BLaER1 treated with 17β-estradiol and CSF1 and Interleukin-3, amounts not matched to agents 10 nM and 100 nM (cell line): Measurements from ENCODE around the gene TCP1.

Source experiments
- H3K27ac ChIP-seq, 11 experiments: shearing (Covaris generic); formaldehyde crosslinking; 2 replicates each; pipeline ENCODE4 v1.8.1; 2022
- H3K27me3 ChIP-seq, 11 experiments: shearing (Covaris generic); formaldehyde crosslinking; 2 replicates each; pipeline ENCODE4 v1.8.1; 2022
- H3K36me3 ChIP-seq, 11 experiments: shearing (Covaris generic); formaldehyde crosslinking; 2 replicates each; pipeline ENCODE4 v1.8.1; 2022
- H3K4me1 ChIP-seq, 10 experiments: shearing (Covaris generic); formaldehyde crosslinking; 2 replicates each; pipeline ENCODE4 v1.8.1; 2022
- H3K4me2 ChIP-seq, 11 experiments: shearing (Covaris generic); formaldehyde crosslinking; 2 replicates each; pipeline ENCODE4 v1.8.1; 2022
- H3K4me3 ChIP-seq, 10 experiments: shearing (Covaris generic); formaldehyde crosslinking; 2 replicates each; pipeline ENCODE4 v1.8.1; 2022
- H3K9ac ChIP-seq, 11 experiments: shearing (Covaris generic); formaldehyde crosslinking; 2 replicates each; pipeline ENCODE4 v1.8.1; 2022
- H3K9me3 ChIP-seq, 11 experiments: shearing (Covaris generic); formaldehyde crosslinking; replicated peaks in 1 of 11; 2 replicates each; pipeline ENCODE4 v1.8.1; 2022
- H4K20me1 ChIP-seq, 11 experiments: shearing (Covaris generic); formaldehyde crosslinking; 2 replicates each; pipeline ENCODE4 v1.8.1; 2022
- Cebpa-rat ChIP-seq, 11 experiments: shearing (Covaris generic); IDR thresholded peaks; 2 replicates each; pipeline ENCODE4 v1.8.1; 2022

The TCP1 gene

GRCh38 chr6:159769470-159769869, 19.9 kb downstream of the TCP1 start:
- no peak overlapping the region for H3K27ac ChIP-seq
- TF ChIP-seq Cebpa-rat (IDR thresholded peaks at IDR 0.05) = no peak
- H3K4me2 ChIP-seq = no peak overlapping the region
- no peaks in the 10 kb centered on the region for H3K27me3 ChIP-seq
- peaks cover 72 to 94% (median 90%) of the 10 kb centered on the region in 11 experiments for H3K36me3 ChIP-seq
- H3K4me1 ChIP-seq = no peaks in the 10 kb centered on the region
- no peak overlapping the region for H3K4me3 ChIP-seq
- no peaks in the 10 kb centered on the region; a peak in 1 of 22 replicates for H4K20me1 ChIP-seq
- no peak overlapping the region for H3K9ac ChIP-seq
- H3K9me3 ChIP-seq = peaks cover 5 to 19% (median 15%) of the 10 kb centered on the region in 11 experiments; a peak in 19 of 22 replicates

GRCh38 chr6:159766906-159767305, 22.5 kb downstream of the TCP1 start:
- Histone ChIP-seq H3K36me3 (peaks cover 69 to 90% (median 87%) of the 10 kb centered on the region in 11 experiments), H3K4me2 (no peak overlapping the region), H3K4me1 (peaks cover 7 to 11% (median 9%) of the 10 kb centered on the region in 10 experiments), H3K4me3 (no peak overlapping the region), H4K20me1 (no peaks in the 10 kb centered on the region; a peak in 2 of 22 replicates), H3K9ac (no peak overlapping the region), H3K27me3 (no peaks in the 10 kb centered on the region), H3K27ac (no peak overlapping the region), H3K9me3 (peaks cover 2 to 15% (median 8%) of the 10 kb centered on the region in 11 experiments; a peak in 19 of 22 replicates)
- no peak for TF ChIP-seq Cebpa-rat (IDR thresholded peaks at IDR 0.05)

GRCh38 chr6:159762681-159763293, 26.6 kb downstream of the TCP1 start:
- H3K4me2 ChIP-seq = peak overlapping the region; percentile 79 to 97 (median 94)
- peak overlapping the region; percentile 80 to 91 (median 87); a peak in 21 of 22 replicates for H3K9ac ChIP-seq
- H3K9me3 ChIP-seq = no peaks in the 10 kb centered on the region
- TF ChIP-seq Cebpa-rat (IDR thresholded peaks at IDR 0.05) = no peak
- H3K4me3 ChIP-seq = peak overlapping the region; percentile 65 to 91 (median 82)
- peaks cover 0 to 27% (median 9%) of the 10 kb centered on the region in 11 experiments; a peak in 9 of 22 replicates for H4K20me1 ChIP-seq
- peak overlapping the region in 10 of 11 experiments; percentile 53 to 92 (median 88); a peak in 13 of 22 replicates for H3K27ac ChIP-seq
- peaks cover 19 to 39% (median 28%) of the 10 kb centered on the region in 10 experiments for H3K4me1 ChIP-seq
- H3K27me3 ChIP-seq = no peaks in the 10 kb centered on the region
- peaks cover 44 to 62% (median 57%) of the 10 kb centered on the region in 11 experiments for H3K36me3 ChIP-seq

- peaks cover 44 to 62% (median 57%) of the 10 kb centered on the region in 11 experiments for H3K36me3 ChIP-seq
- peak within 1 kb of the TSS; percentile 85 to 92 (median 90) for H3K27ac ChIP-seq
- peak within 1 kb of the TSS; percentile 80 to 91 (median 87) for H3K9ac ChIP-seq
- H3K4me1 ChIP-seq = peaks cover 19 to 39% (median 28%) of the 10 kb centered on the region in 10 experiments
- no peak for TF ChIP-seq Cebpa-rat (IDR thresholded peaks at IDR 0.05)
- peak within 1 kb of the TSS; percentile 65 to 91 (median 82) for H3K4me3 ChIP-seq
- no peaks in the 10 kb centered on the region for H3K27me3 ChIP-seq
- peak within 1 kb of the TSS; percentile 79 to 97 (median 94) for H3K4me2 ChIP-seq
- peaks cover 0 to 27% (median 9%) of the 10 kb centered on the region in 11 experiments; a peak in 9 of 22 replicates for H4K20me1 ChIP-seq
- no peaks in the 10 kb centered on the region for H3K9me3 ChIP-seq
These were observed 27.3 kb downstream of the TCP1 start, which contains the start of gene ACAT2 for GRCh38 chr6:159761873-159762680. ACAT2 (plus strand) TSS chr6:159762045; CDS start chr6:159762088, 43 bp downstream.

GRCh38 chr6:159761129-159761872, 28.1 kb downstream of the TCP1 start:
- peaks cover 19 to 39% (median 28%) of the 10 kb centered on the region in 10 experiments for H3K4me1 ChIP-seq
- peaks cover 44 to 62% (median 57%) of the 10 kb centered on the region in 11 experiments for H3K36me3 ChIP-seq
- no peak for TF ChIP-seq Cebpa-rat (IDR thresholded peaks at IDR 0.05)
- peaks cover 0 to 32% (median 9%) of the 10 kb centered on the region in 11 experiments; a peak in 11 of 22 replicates for H4K20me1 ChIP-seq
- peak overlapping the region; percentile 65 to 91 (median 82) for H3K4me3 ChIP-seq
- peak overlapping the region; percentile 79 to 97 (median 94) for H3K4me2 ChIP-seq
- no peaks in the 10 kb centered on the region for H3K27me3 ChIP-seq
- peak overlapping the region; percentile 85 to 92 (median 90) for H3K27ac ChIP-seq
- H3K9ac ChIP-seq = peak overlapping the region; percentile 80 to 91 (median 87)
- H3K9me3 ChIP-seq = no peaks in the 10 kb centered on the region

GRCh38 chr6:159760602-159761057, 28.8 kb downstream of the TCP1 start:
- no peak for TF ChIP-seq Cebpa-rat (IDR thresholded peaks at IDR 0.05)
- H3K9me3 ChIP-seq = no peaks in the 10 kb centered on the region
- H3K27me3 ChIP-seq = no peaks in the 10 kb centered on the region
- H3K27ac ChIP-seq = peak overlapping the region in 10 of 11 experiments; percentile 85 to 92 (median 89); a peak in 19 of 22 replicates
- peak overlapping the region; percentile 79 to 97 (median 94) for H3K4me2 ChIP-seq
- peak overlapping the region in 10 of 11 experiments; percentile 82 to 91 (median 88); a peak in 19 of 22 replicates for H3K9ac ChIP-seq
- peaks cover 19 to 39% (median 28%) of the 10 kb centered on the region in 10 experiments for H3K4me1 ChIP-seq
- peaks cover 0 to 39% (median 10%) of the 10 kb centered on the region in 11 experiments; a peak in 12 of 22 replicates for H4K20me1 ChIP-seq
- peak overlapping the region in 9 of 10 experiments; percentile 74 to 91 (median 82); a peak in 15 of 20 replicates for H3K4me3 ChIP-seq
- peaks cover 49 to 62% (median 59%) of the 10 kb centered on the region in 11 experiments for H3K36me3 ChIP-seq

GRCh38 chr6:159759645-159760044, 29.8 kb downstream of the TCP1 start:
- Histone ChIP-seq H3K27ac (no peak overlapping the region), H3K27me3 (no peaks in the 10 kb centered on the region), H3K9ac (peak overlapping the region in 1 of 11 experiments; percentile 82; a peak in 1 of 22 replicates), H3K9me3 (no peaks in the 10 kb centered on the region), H3K36me3 (peaks cover 50 to 62% (median 59%) of the 10 kb centered on the region in 11 experiments), H3K4me2 (peak overlapping the region in 2 of 11 experiments; percentile 17 to 97; a peak in 2 of 22 replicates), H4K20me1 (peaks cover 7 to 49% (median 20%) of the 10 kb centered on the region in 11 experiments; a peak in 18 of 22 replicates), H3K4me3 (no peak overlapping the region), H3K4me1 (peaks cover 19 to 39% (median 28%) of the 10 kb centered on the region in 10 experiments)
- TF ChIP-seq Cebpa-rat (IDR thresholded peaks at IDR 0.05) = no peak
